Activated T-helper 1 cell treated with anti-CD3 and anti-CD28 coated beads, Interleukin-12 subunit alpha, Interleukin-12 subunit beta, Interleukin-2, Interleukin-4 antibody, amounts not matched to agents 30 ng/mL and 10 ng/mL and 1 ng/mL, durations not matched to agents 14 hours and 24 hours and 36 hours (primary cell): ENCODE results near the gene CAND1. TPM values are rescaled to one million over a fixed set of nuclear protein-coding genes. Genes with fewer than 3 reads are reported as not detected.

Source experiments
- DNase-seq: peaks from one replicate; pipeline ENCODE4 v3.0.0; 2021; ENCODE audit warnings: low spot score
- H3K27ac Mint-ChIP-seq: one replicate; pipeline ENCODE4 v1.8.0; 2021; ENCODE audit warnings: mild to moderate bottlenecking, mixed read lengths
- H3K27me3 Mint-ChIP-seq: one replicate; pipeline ENCODE4 v1.8.0; 2022; ENCODE audit warnings: mild to moderate bottlenecking, moderate library complexity, mixed read lengths; ENCODE audit not compliant: insufficient read depth
- H3K36me3 Mint-ChIP-seq: one replicate; pipeline ENCODE4 v1.8.0; 2021; ENCODE audit warnings: low read depth, mixed read lengths
- H3K4me1 Mint-ChIP-seq: one replicate; pipeline ENCODE4 v1.8.0; 2021; ENCODE audit warnings: low read depth, mixed read lengths
- H3K4me3 Mint-ChIP-seq: one replicate; pipeline ENCODE4 v1.8.0; 2021; ENCODE audit warnings: mild to moderate bottlenecking, moderate library complexity, mixed read lengths
- H3K9me3 Mint-ChIP-seq: one replicate; pipeline ENCODE4 v1.8.0; 2021; ENCODE audit warnings: mixed read lengths
- intact Hi-C: fragments of 100-400 bp; cut with micrococcal nuclease; formaldehyde crosslinking; loops from one replicate; pipeline ENCODE4 v1.15.1; 2024
- total RNA-seq: library from RNA; stranded (reverse); gene quantifications from 2 replicates; pipeline ENCODE4 v1.2.3, GENCODE V29; 2022

The CAND1 gene
- 185 and 209 TPM in 2 replicates for total RNA-seq

- Mint-ChIP-seq H3K4me3 (peak within 1 kb of the TSS; percentile 92), H3K9me3 (no peaks in the 10 kb centered on the region), H3K4me1 (peaks cover 39% of the 10 kb centered on the region), H3K27ac (peak within 1 kb of the TSS; percentile 99), H3K36me3 (peaks cover 10% of the 10 kb centered on the region), H3K27me3 (no peaks in the 10 kb centered on the region)
- intact Hi-C loops = loop anchor here (1.0 to 5.0 kb wide), 10 partner anchors 19 to 1418 kb away; partner anchors contain the start of genes HELB, LLPH and NUP107
- peak; percentile 94 for DNase-seq
Observed at GRCh38 chr12:67268896-67269632, at the start of gene CAND1. Gene CAND1, plus strand, starts transcription at chr12:67269358. Its CDS starts 360 bp downstream, at chr12:67269718.

DNA sequence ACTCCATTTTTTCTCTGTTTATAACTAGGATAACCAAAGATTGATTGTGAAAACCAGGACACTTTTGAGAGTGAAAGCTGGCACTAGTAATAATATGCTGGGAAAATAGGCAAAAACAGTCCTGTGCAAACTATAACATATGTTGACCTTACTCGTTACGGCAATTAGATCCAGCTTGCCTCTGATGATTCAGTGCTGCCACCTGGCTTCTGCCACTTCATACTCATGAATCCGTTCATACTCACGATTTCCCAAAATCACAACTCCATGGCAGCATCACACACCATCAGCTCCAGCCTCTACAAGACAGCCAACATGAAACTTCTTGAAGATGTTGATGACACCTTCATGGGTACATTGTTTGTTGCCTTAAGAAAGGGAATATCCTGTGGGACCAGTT is 49.1 kb upstream of the CAND1 start:
- Mint-ChIP-seq H3K9me3 (no peaks in the 10 kb centered on the region), H3K4me1 (no peaks in the 10 kb centered on the region), H3K27me3 (peaks cover 4% of the 10 kb centered on the region), H3K4me3 (no peak overlapping the region), H3K36me3 (no peaks in the 10 kb centered on the region), H3K27ac (no peak overlapping the region)
- intact Hi-C loops = no loop called here
- DNase-seq = no peak

DNA sequence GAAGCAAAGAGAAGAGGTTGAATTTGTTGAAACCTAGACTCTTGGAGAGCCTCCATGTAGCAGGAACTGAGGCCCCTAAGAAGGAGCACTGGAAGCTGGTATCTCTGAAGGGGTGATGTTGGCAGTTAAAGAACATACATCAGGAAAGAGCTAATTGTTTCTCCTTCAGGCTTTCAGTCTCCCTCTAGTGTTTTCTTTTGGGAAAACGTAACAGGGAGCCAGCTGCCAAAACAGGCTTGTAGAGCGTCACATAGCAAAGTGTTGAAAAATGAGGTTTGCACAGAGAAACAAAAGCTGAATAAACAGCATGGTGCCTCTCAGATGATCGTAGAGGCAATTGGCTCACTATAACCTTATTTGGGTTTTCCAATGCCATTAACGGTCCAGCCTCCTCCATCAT is 46.9 kb upstream of the CAND1 start:
- Mint-ChIP-seq H3K27me3 (no peaks in the 10 kb centered on the region), H3K4me3 (no peak overlapping the region), H3K4me1 (no peaks in the 10 kb centered on the region), H3K36me3 (no peaks in the 10 kb centered on the region), H3K9me3 (no peaks in the 10 kb centered on the region), H3K27ac (no peak overlapping the region)
- intact Hi-C loops = no loop called here
- DNase-seq = no peak

- Mint-ChIP-seq H3K4me3 (no peak overlapping the region), H3K27me3 (no peaks in the 10 kb centered on the region), H3K36me3 (no peaks in the 10 kb centered on the region), H3K27ac (no peak overlapping the region), H3K9me3 (no peaks in the 10 kb centered on the region), H3K4me1 (no peaks in the 10 kb centered on the region)
- intact Hi-C loops = no loop called here
- no peak for DNase-seq
Observed at GRCh38 chr12:67223225-67223624, 45.9 kb upstream of the CAND1 start.

GRCh38 chr12:67237231-67237630 is 31.9 kb upstream of the CAND1 start:
- Mint-ChIP-seq H3K4me3 (no peak overlapping the region), H3K36me3 (no peaks in the 10 kb centered on the region), H3K27ac (no peak overlapping the region), H3K4me1 (no peaks in the 10 kb centered on the region), H3K27me3 (peaks cover 9% of the 10 kb centered on the region), H3K9me3 (peaks cover 7% of the 10 kb centered on the region)
- intact Hi-C loops = no loop called here
- DNase-seq = no peak

DNA sequence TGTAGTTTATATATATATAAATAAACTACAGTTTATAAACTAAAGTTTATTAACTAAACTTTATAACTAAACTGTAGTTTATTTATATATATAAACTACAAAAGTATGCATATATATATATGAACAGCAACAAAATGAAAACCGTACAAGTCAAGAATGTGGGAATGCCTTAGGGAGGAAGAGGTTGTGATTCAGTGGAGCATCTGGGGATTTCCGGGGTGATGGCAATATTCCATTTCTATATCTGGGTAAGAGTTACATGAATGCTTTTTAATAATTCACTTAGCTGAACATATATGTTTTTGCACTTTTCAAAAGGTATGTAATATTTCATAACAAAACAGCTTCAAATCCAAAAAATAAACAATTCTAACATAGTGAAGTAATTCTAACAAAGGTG is 30.1 kb upstream of the CAND1 start:
- H3K27me3 Mint-ChIP-seq = peaks cover 15% of the 10 kb centered on the region
- no peaks in the 10 kb centered on the region for H3K4me1 Mint-ChIP-seq
- H3K36me3 Mint-ChIP-seq = no peaks in the 10 kb centered on the region
- DNase-seq = no peak
- H3K27ac Mint-ChIP-seq = no peak overlapping the region
- no peak overlapping the region for H3K4me3 Mint-ChIP-seq
- intact Hi-C loops = no loop called here
- peaks cover 7% of the 10 kb centered on the region for H3K9me3 Mint-ChIP-seq

GRCh38 chr12:67241482-67241881 is 27.7 kb upstream of the CAND1 start:
- intact Hi-C loops = no loop called here
- Mint-ChIP-seq H3K27ac (no peak overlapping the region), H3K27me3 (peaks cover 11% of the 10 kb centered on the region), H3K9me3 (no peaks in the 10 kb centered on the region), H3K4me1 (no peaks in the 10 kb centered on the region), H3K4me3 (no peak overlapping the region), H3K36me3 (no peaks in the 10 kb centered on the region)
- no peak for DNase-seq

- Mint-ChIP-seq H3K9me3 (no peaks in the 10 kb centered on the region), H3K27me3 (peaks cover 10% of the 10 kb centered on the region), H3K4me1 (no peaks in the 10 kb centered on the region), H3K36me3 (no peaks in the 10 kb centered on the region), H3K4me3 (no peak overlapping the region), H3K27ac (no peak overlapping the region)
- intact Hi-C loops = no loop called here
- no peak for DNase-seq
Observed at GRCh38 chr12:67243260-67243659, 25.9 kb upstream of the CAND1 start.

GRCh38 chr12:67245571-67245970 is 23.6 kb upstream of the CAND1 start:
- no peak for DNase-seq
- no peak overlapping the region for H3K4me3 Mint-ChIP-seq
- peaks cover 10% of the 10 kb centered on the region for H3K27me3 Mint-ChIP-seq
- H3K9me3 Mint-ChIP-seq = no peaks in the 10 kb centered on the region
- no peaks in the 10 kb centered on the region for H3K36me3 Mint-ChIP-seq
- H3K4me1 Mint-ChIP-seq = no peaks in the 10 kb centered on the region
- H3K27ac Mint-ChIP-seq = no peak overlapping the region
- intact Hi-C loops = no loop called here

DNA sequence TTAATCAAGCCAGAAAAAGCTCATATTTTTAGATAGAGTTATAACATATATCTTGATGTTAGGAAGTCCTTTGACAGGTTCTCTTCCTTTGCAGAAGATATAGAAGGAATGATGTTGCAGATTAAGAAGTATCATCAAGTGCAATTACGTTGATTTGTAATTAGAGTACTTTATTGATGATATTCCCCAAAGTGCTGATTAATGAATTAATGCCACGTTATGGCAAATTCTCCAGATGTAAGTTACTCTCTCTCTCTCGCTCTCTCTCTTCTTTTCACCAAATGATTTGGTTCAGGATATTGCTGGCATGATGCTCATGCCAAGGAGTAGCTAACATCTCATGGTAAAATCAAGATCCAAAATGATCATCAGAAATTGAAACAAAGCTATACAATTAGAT is 18.1 kb upstream of the CAND1 start:
- intact Hi-C loops = no loop called here
- no peaks in the 10 kb centered on the region for H3K4me1 Mint-ChIP-seq
- DNase-seq = no peak
- no peak overlapping the region for H3K4me3 Mint-ChIP-seq
- H3K9me3 Mint-ChIP-seq = no peaks in the 10 kb centered on the region
- H3K36me3 Mint-ChIP-seq = no peaks in the 10 kb centered on the region
- H3K27me3 Mint-ChIP-seq = peaks cover 2% of the 10 kb centered on the region
- no peak overlapping the region for H3K27ac Mint-ChIP-seq

DNA sequence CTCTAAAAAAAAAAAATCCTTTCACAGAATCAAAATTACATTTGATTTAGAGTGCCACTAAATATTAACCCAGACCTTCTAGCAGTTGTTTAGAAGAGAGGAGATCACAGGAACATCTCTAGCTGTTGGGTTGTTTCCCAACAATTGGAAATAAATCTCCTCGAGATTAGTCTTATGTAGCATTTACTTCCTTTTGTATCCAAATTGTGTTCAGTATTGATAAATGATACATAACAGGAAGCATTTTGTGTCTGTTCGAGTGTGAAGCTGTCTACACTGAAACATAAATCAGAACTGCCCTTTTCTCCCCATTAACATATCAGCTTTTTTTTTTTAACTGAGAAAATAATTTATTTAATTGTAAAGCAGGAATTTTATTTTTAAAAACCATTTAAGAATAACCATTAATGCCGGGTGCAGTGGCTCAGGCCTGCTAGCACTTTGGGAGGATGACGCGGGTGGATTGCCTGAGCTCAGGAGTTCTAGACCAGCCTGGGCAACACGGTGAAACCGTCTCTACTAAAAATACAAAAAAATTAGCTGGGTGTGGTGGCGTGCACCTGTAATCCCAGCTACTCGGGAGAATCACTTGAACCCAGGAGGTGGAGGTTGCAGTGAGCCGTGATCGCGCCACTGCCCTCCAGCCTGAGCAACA is 14.7 kb upstream of the CAND1 start:
- intact Hi-C loops = no loop called here
- H3K4me3 Mint-ChIP-seq = no peak overlapping the region
- H3K27me3 Mint-ChIP-seq = peaks cover 3% of the 10 kb centered on the region
- no peak for DNase-seq
- H3K4me1 Mint-ChIP-seq = no peaks in the 10 kb centered on the region
- no peaks in the 10 kb centered on the region for H3K9me3 Mint-ChIP-seq
- no peak overlapping the region for H3K27ac Mint-ChIP-seq
- H3K36me3 Mint-ChIP-seq = no peaks in the 10 kb centered on the region

GRCh38 chr12:67256649-67257048 is 12.5 kb upstream of the CAND1 start:
- peaks cover 3% of the 10 kb centered on the region for H3K27me3 Mint-ChIP-seq
- H3K27ac Mint-ChIP-seq = no peak overlapping the region
- H3K4me1 Mint-ChIP-seq = no peaks in the 10 kb centered on the region
- intact Hi-C loops = no loop called here
- no peak overlapping the region for H3K4me3 Mint-ChIP-seq
- H3K36me3 Mint-ChIP-seq = no peaks in the 10 kb centered on the region
- DNase-seq = no peak
- no peaks in the 10 kb centered on the region for H3K9me3 Mint-ChIP-seq

- intact Hi-C loops = no loop called here
Observed at GRCh38 chr12:67263471-67263870, 5.7 kb upstream of the CAND1 start.

More at GRCh38 chr12:67263471-67263870, 5.7 kb upstream of the CAND1 start:
- Mint-ChIP-seq H3K36me3 (no peaks in the 10 kb centered on the region), H3K4me1 (peaks cover 7% of the 10 kb centered on the region), H3K4me3 (no peak overlapping the region), H3K27me3 (no peaks in the 10 kb centered on the region), H3K9me3 (no peaks in the 10 kb centered on the region), H3K27ac (no peak overlapping the region)
- DNase-seq = no peak
